Left renal cortex interstitium (tissue), 4 donors: ENCODE measurements around the gene MRPL9. TPM values are rescaled to one million over a fixed set of nuclear protein-coding genes. Genes with fewer than 3 reads are reported as not detected.
"Not testable (repeated sequence)": the region's sequence is repeated elsewhere in the genome, so short reads cannot be mapped to it uniquely, and the experiment has no call there.

ENCODE experiments used
- DNase-seq, 4 donors: peaks; one replicate each; pipeline ENCODE4 v3.0.0-alpha.2; 2013; ENCODE audit warnings: low read depth in 4 of 4, low spot score in 2 of 4, missing footprints in 1 of 4
- polyA plus RNA-seq, 4 donors: library from polyadenylated mRNA; unstranded; fragments of 120-200 nt; gene quantifications; one replicate each; pipeline ENCODE4 v1.2.1, GENCODE V29; 2013; ENCODE audit not compliant: insufficient read length in 4 of 4

MRPL9 gene
- polyA plus RNA-seq, 4 donors = 105 to 116 (median 114) TPM

- DNase-seq = no peak
Observed at GRCh38 chr1:151787689-151788088, 24.4 kb upstream of the MRPL9 start.

- DNase-seq = no peak
Observed at GRCh38 chr1:151783796-151784195, 20.5 kb upstream of the MRPL9 start.

GRCh38 chr1:151782741-151783140 is 19.4 kb upstream of the MRPL9 start:
- no peak for DNase-seq

DNA sequence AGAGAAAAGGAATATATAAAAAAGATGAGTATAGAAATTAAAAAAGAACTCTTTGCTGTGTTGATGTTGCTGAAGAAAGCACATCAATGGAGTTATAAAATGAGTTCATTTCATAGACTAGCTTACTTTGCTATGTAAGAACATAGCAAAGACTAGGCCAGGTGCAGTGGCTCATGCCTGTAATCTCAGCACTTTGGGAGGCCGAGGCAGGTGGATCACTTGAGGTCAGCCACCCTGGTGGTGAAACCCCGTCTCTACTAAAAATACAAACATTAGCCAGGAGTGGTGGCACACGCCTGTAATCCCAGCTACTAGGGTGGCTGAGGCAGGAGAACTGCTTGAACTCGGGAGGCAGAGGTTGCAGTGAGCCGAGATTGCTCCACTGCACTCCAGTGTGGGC is 18.7 kb upstream of the MRPL9 start:
- DNase-seq = not testable (repeated sequence)

GRCh38 chr1:151780736-151781135 is 17.4 kb upstream of the MRPL9 start:
- not testable (repeated sequence) for DNase-seq

DNA sequence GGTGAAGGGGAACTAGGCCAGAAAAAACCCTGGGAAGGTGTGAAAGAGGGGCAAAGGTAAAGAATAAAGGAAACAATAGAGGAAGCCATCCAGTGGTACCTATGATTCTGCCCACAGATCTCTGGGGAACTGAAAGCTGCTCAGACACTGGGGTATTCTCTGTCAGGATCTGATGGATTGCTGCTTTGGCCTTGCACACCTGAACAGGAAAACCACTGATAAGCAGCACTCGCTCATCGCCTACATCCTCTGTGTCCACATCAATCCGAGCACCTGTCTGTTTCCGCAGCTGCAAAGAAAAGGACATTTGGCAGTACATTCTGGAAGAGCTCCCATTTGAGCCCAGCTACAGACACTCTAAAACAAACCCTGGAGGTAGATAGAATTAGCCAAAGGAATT is 16.6 kb upstream of the MRPL9 start:
- DNase-seq = no peak

GRCh38 chr1:151777317-151777716 is 14.0 kb upstream of the MRPL9 start:
- DNase-seq = no peak

DNA sequence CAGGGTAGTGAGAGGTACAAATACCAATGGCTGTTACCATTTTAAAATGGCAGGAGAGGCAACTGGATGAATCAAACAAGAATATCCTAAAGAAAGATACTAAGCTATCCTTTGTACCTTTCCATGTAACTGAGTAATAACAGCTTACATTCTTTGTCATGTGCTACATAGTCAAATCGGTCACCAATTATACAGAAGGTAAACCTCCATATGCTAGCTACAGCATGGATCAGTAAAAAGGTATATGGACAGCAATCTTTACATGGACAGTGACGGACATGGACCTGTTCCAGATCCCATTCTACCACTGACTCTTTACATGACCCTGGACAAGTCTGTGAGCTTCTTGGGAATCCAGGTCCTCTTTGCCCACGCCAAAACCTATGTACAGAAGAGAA is 13.4 kb upstream of the MRPL9 start:
- DNase-seq = no peak

DNA sequence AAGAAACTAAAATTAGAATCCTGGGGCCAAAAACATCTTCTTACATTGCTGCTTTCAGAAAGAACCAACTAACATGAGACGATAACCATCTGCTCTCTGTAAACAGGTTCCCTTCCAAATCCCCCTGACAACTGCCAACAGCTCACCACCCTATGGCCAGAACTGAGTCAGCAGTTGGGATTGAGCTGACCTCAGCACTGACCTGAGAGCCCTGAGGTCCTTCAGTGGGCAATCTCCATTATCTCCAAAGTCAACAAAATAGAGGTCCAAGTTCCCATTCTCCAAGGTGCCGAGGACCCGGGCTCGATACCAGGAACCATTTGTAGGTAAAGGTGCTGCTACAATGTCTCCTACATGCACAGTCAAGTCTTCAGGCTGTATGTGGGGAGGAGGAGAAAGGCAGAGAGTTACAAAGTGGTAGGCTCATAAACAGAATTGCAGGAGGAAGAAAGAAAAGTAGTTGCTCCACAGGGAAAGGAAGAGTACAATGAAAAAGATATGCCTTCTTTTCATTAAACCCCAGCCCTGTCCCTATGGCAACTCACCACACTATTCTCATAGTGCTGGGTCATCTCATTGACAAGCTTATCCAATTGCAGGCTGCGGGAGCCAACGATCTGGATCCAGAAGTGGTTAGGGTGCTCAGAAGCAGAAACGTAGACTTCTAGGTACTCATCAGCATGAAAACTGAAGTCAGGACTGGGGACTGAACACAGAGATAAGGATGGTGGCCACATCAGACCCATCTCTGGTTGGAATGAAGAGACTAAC is 12.8 kb upstream of the MRPL9 start:
- no peak for DNase-seq

DNA sequence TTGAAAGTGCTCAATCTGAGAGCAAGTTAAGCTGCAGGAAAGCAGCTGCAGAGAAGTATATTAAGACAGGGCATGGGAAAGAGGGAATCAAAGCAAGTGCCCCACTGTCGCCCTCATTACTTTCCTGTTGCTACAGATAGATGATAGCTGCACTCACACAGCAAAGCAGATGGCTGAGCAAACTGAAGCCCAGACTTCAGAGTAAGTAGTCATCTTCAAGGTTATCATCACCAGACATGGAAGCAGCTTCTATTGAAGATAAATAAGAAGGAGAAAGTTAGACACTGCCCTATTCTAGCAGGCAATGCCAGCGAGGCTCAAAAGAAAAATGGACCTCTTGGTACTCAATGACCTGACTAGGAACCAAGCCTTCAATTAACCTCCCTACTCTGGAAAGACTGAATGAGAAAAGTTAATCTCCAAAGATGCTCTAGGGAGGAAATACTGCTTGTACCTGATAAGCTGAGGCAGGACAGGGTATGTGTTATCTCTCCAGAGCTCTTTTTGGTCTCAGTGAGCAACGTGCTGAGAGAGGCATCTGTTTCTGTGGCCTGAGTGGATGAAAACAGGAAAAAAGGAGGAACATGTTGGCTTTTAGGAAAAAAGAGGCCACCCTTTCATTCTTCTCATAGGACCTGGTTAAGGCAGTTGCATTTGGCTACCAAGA is 11.1 kb upstream of the MRPL9 start:
- DNase-seq = no peak

DNA sequence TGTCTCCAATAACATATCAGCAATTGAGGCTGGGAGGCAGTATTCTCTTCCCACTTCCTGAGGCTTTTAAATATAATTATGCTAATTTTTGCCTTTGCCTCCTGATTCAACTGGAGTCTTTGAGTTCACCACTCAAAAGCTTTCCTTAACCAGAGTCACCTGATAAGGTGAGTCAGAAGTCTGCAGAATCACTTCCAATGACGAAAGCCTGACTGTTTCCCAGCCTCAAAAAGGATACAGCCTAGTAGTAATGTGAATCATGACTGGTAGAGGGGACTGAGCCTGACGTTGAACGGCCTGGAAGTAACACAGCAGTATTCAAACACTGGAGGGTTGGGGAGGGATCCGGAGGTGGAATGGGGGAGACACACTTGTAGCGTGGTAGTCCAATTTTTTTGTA is 10.4 kb upstream of the MRPL9 start:
- DNase-seq = no peak

DNA sequence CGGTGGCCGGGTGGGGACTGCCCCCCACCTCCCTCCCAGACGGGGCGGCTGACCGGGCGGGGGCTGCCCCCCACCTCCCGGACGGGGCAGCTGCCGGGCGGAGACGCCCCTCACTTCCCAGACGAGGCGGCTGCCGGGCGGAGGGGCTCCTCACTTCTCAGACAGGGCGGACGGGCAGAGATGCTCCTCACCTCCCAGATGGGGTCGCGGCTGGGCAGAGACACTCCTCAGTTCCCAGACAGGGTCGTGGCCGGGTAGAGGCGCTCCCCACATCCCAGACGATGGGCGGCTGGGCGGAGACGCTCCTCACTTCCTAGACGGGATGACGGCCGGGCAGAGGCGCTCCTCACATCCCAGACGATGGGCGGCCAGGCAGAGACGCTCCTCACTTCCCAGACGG is 6.0 kb upstream of the MRPL9 start:
- DNase-seq = not testable (repeated sequence)

DNA sequence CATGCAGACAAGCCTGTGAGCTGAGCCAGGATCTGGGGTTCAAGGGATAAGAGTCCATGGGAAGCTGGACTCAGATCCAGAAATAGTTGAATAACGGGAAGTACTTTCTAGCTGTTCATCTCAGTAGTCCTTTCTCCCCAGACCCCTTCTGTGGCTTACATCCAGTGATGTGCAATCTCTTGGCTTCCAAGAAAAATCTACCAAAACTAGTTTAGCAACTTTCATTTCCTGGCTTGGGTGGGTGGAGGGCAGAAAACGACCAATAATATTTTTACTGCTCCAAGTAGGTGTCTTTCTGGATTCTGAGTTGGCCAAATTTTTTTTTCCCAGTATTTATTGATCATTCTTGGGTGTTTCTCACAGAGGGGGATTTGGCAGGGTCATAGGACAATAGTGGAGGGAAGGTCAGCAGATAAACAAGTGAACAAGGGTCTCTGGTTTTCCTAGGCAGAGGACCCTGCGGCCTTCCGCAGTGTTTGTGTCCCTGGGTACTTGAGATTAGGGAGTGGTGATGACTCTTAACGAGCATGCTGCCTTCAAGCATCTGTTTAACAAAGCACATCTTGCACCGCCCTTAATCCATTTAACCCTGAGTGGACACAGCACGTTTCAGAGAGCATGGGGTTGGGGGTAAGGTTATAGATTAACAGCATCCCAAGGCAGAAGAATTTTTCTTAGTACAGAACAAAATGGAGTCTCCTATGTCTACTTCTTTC is 5.2 kb upstream of the MRPL9 start:
- DNase-seq = not testable (repeated sequence)

DNA sequence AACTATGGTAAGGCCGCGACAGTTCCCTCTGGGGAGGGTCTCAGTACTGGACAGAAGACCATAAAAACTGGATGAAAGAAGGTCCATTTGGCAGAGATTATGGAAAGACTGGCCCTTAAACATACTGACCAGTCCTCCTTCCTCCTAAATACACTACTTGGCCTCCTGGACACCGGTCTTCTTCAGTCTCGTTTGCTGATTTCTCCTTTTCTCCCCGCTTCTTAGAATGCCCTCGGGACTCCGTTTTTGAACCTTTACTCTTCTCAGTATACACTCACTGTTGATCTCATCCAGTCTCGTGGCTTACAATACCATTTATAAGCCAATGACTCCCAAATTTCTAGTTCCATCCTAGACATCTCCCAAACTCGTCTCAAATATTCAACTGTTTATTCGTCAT is 694 bp upstream of the MRPL9 start:
- no peak for DNase-seq

DNA sequence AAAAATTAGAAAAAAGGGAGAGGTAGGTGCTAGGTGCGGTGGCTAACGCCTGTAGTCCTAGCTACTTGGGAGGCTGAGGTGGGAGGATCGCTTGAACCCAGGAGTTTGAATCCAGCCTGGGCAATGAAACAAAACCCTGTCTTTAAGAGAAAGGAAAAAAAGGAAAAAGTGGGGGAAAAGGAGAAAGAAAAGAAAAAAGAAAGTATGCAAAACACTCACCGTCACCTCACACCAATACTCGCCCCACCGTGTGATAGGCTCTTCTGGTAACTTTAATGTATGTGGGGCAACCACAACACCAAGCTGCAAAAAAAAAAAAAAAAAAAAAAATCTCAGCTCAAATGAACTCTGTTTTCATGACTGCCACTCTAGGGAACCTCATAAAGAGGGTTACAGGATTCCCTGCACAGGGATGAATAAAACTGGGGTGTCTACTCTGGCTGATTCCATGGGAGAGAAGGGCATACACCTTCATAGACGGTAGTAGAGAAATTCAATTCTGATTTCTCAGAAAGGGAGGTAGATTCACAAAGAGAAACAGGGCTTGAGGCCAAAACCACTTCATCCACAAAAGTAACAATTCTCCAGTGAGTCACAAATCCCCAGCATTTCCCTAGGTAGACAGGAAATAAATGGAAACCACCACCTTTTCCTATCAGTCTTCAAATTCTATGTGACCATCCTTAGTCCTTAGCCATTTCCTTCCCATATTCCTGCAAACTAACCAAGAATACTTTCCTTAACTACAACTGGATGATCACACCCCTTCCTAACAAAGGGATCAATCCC is 2.5 kb downstream of the MRPL9 start:
- no peak for DNase-seq

GRCh38 chr1:151759241-151759640 is 4.1 kb downstream of the MRPL9 start:
- no peak for DNase-seq

GRCh38 chr1:151756291-151756690 is 7.0 kb downstream of the MRPL9 start:
- DNase-seq = no peak

DNA sequence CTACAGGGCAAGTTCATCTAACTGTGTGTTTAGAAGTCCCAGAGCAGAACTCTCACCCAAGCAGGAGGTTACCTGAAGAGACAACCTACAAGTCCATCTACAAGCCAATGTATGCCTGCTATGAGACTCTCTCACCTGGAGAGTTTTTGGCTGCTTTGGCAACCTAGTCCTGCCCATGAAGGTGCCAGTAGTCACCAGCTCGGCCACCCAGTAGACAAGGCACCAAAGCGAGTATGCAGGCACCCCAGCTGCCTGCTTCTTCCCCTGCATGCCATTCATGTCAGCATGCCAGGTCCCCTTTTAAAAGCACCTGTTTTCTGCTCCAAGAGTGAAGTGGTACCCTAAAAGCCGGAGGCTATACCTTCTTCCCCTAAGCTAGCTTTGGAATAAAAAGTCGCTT is 21.8 kb downstream of the MRPL9 start:
- DNase-seq = no peak

- DNase-seq = no peak
Observed at GRCh38 chr1:151739590-151740355, 23.5 kb downstream of the MRPL9 start.

DNA sequence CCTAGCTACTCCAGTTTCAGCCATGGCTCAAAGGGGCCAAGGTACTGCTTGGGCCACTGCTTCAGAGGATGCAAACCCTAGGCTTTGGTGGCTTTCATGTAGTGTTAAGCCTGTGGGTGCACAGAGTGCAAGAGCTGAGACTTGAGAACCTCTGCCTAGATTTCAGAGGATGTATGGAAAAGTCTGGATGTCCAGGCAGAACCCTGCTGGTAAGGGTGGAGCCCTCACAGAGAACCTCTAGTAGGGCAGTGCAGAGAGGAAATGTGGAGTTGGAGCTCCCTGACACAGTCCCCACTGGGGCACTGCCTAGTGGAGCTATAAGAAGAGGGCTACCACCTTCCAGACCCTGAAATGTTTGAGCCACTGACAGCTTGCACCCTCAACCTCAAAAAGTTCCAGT is 25.8 kb downstream of the MRPL9 start:
- no peak for DNase-seq
